Karpas-422 (cell line): ENCODE data around the gene EVA1B. TPM values are rescaled to one million over a fixed set of nuclear protein-coding genes. Genes with fewer than 3 reads are reported as not detected.

Source experiments
- DNase-seq: peaks from one replicate; pipeline ENCODE4 v3.0.0-alpha.2; 2015
- H2AFZ ChIP-seq: fragments of 200-600 bp; sonication (generic); 2 replicates; pipeline ENCODE4 v1.6.1; 2014; ENCODE audit warnings: antibody characterized with exemption, low read length, mixed read lengths
- H3K27ac ChIP-seq: fragments of 200-600 bp; sonication (generic); 2 replicates; pipeline ENCODE4 v1.5.1; 2014; ENCODE audit warnings: mild to moderate bottlenecking, low read length, moderate library complexity
- H3K27me3 ChIP-seq: fragments of 200-600 bp; sonication (generic); 2 replicates; pipeline ENCODE4 v1.6.1; 2014; ENCODE audit warnings: low read length, mixed read lengths
- H3K36me3 ChIP-seq: fragments of 200-600 bp; sonication (generic); 2 replicates; pipeline ENCODE4 v1.6.1; 2014; ENCODE audit warnings: low read length, mixed read lengths; ENCODE audit not compliant: insufficient read depth
- H3K4me1 ChIP-seq: fragments of 200-600 bp; sonication (generic); 2 replicates; pipeline ENCODE4 v1.6.1; 2014; ENCODE audit warnings: mild to moderate bottlenecking, low read length, mixed read lengths
- H3K4me2 ChIP-seq: fragments of 200-600 bp; sonication (generic); 2 replicates; pipeline ENCODE4 v1.6.1; 2014; ENCODE audit warnings: low read length, low read depth, mild to moderate bottlenecking; ENCODE audit not compliant: poor library complexity, severe bottlenecking
- H3K4me3 ChIP-seq: fragments of 200-600 bp; sonication (generic); 2 replicates; pipeline ENCODE4 v1.5.1; 2014; ENCODE audit warnings: mild to moderate bottlenecking, antibody characterized with exemption, low read length, mixed read lengths
- H3K79me2 ChIP-seq: fragments of 200-600 bp; sonication (generic); 2 replicates; pipeline ENCODE4 v1.6.1; 2014; ENCODE audit warnings: mild to moderate bottlenecking, low read length, mixed read lengths
- H3K9ac ChIP-seq: fragments of 200-600 bp; sonication (generic); 2 replicates; pipeline ENCODE4 v1.6.0; 2014; ENCODE audit warnings: low read length
- H3K9me2 ChIP-seq: fragments of 200-600 bp; sonication (generic), shearing (Covaris generic); replicated peaks from 2 replicates; pipeline ENCODE4 v1.6.0; 2014; ENCODE audit warnings: mild to moderate bottlenecking, low read length, moderate library complexity; ENCODE audit not compliant: insufficient read depth
- H3K9me3 ChIP-seq: fragments of 300-700, 200-600 bp; sonication (generic); 2 replicates; pipeline ENCODE4 v1.6.1; 2014; ENCODE audit warnings: low read length, mixed read lengths
- H4K20me1 ChIP-seq: fragments of 200-600 bp; sonication (generic); 2 replicates; pipeline ENCODE4 v1.6.1; 2014; ENCODE audit warnings: mild to moderate bottlenecking, antibody characterized with exemption, low read length, low read depth; ENCODE audit not compliant: insufficient read depth
- total RNA-seq: library from RNA; depleted of rRNA; stranded (reverse); fragments of >200 nt; shearing (Covaris generic); gene quantifications from 2 replicates; pipeline ENCODE4 v1.2.3, GENCODE V29; 2014; ENCODE audit warnings: low replicate concordance

The EVA1B gene
- total RNA-seq, 1 experiment from 2014 or later = 0.75 TPM

DNA sequence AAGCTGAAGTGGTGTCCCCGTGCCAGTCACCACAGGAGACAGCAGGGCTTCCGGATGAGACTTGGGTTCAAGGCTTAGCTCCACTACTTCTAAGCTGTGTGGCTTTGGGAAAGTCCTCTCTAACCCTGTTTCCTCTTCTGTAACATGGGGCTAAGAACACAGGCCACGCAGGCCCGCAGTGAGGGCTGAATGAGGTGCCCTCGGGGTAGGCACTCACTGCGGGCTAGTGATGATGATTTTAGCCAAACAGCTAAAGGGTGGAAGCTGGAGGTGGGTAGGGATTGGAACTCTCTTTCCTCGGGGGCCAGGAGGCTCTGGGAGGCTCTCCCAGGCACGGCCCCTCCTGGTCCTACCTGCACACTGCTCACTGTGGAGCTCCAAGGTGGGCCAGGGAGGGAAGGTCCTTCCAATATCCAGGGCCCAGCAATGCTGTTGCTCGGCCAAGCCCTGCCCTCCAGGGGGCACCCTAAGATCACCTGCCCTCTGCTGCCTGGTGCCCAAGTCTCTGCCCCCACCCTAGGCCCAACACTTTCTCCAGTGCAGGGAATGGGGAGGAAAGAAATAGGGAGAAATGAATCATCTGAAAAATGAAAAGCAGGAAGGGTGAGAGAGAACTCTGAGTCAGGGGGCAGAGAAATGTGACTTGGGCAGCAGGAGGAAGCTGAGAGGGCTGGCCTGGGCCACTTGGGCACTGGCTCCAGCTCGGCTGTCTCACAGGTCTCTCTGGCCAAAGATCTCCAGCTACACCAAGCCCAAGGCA lies 19.2 kb upstream of the EVA1B start:
- H2AFZ ChIP-seq = no peak overlapping the region
- H3K4me3 ChIP-seq = no peak overlapping the region
- H4K20me1 ChIP-seq = no peaks in the 10 kb centered on the region
- H3K4me1 ChIP-seq = no peaks in the 10 kb centered on the region
- H3K9ac ChIP-seq = no peak overlapping the region
- no peak overlapping the region for H3K4me2 ChIP-seq
- H3K27ac ChIP-seq = no peak overlapping the region
- peak; percentile 77 for DNase-seq
- no peaks in the 10 kb centered on the region for H3K27me3 ChIP-seq
- H3K36me3 ChIP-seq = peaks cover 4% of the 10 kb centered on the region; the same call in 1 of the 2 replicates
- H3K9me3 ChIP-seq = no peaks in the 10 kb centered on the region
- no peaks in the 10 kb centered on the region for H3K9me2 ChIP-seq
- no peaks in the 10 kb centered on the region for H3K79me2 ChIP-seq

DNA sequence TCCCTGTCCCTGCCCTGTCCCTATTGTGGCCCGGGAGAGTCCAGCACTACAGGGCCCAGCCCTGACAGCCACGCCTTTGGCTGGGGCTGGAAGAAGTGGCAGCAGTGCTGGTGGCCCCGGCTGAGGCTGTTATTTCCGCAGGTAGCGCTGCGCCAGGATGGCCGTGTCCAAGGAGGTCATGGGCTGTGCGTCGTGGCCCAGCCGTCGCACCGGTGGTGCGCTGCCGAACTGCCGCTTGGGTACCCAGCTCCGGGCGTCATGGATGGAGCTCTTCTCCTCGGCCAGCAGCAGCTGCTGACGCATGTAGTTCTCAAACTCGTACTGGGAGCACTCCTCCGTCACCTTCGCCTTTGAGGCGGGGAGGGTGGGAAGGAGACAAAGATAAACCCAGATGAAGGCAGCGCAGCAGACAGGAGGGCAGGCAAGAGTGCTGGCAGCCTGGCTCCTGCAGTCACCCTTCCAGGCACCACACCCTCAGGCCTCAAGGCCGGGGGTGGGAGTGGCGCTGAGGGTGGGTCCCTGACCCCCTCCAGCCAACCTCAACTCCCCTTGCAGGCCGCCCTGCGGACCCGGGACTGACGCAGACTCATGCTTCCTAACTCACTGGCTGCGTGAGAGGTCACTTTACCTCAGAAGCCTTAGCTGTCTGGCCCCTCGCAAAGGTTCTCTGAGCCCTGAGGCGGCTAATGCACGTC lies 18.3 kb upstream of the EVA1B start:
- Histone ChIP-seq H3K9me2 (no peaks in the 10 kb centered on the region), H2AFZ (no peak overlapping the region), H3K27me3 (no peaks in the 10 kb centered on the region), H3K4me1 (no peaks in the 10 kb centered on the region), H3K4me2 (no peak overlapping the region), H3K36me3 (no peaks in the 10 kb centered on the region), H3K27ac (no peak overlapping the region), H4K20me1 (no peaks in the 10 kb centered on the region), H3K9me3 (no peaks in the 10 kb centered on the region), H3K79me2 (no peaks in the 10 kb centered on the region), H3K4me3 (no peak overlapping the region), H3K9ac (no peak overlapping the region)
- no peak for DNase-seq

DNA sequence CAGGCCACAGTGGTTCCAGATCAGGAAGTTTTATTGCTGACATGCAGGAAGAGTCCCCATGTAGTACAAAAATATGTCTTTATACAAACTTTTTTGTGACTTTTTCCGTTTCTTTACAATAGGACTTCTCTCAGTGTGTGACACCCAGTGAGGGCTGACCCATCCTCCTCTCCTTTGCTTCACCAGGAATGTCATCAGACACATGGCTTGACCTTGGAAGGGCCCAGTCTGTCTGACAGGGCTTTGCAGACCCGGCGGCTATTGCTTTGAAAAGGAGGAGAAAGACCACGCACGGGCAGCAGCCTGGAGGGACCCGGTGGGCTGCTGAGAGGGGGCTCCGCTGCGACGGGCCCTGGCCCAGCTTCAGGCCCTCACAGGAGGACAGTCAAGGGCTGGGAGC lies 16.2 kb upstream of the EVA1B start:
- no peak overlapping the region for H2AFZ ChIP-seq
- no peaks in the 10 kb centered on the region for H4K20me1 ChIP-seq
- H3K79me2 ChIP-seq = no peaks in the 10 kb centered on the region
- H3K27ac ChIP-seq = no peak overlapping the region
- H3K36me3 ChIP-seq = no peaks in the 10 kb centered on the region
- no peak for DNase-seq
- H3K27me3 ChIP-seq = no peaks in the 10 kb centered on the region
- H3K4me1 ChIP-seq = no peaks in the 10 kb centered on the region
- H3K9me3 ChIP-seq = no peaks in the 10 kb centered on the region
- H3K4me2 ChIP-seq = no peak overlapping the region
- H3K4me3 ChIP-seq = no peak overlapping the region
- no peaks in the 10 kb centered on the region for H3K9me2 ChIP-seq
- no peak overlapping the region for H3K9ac ChIP-seq

DNA sequence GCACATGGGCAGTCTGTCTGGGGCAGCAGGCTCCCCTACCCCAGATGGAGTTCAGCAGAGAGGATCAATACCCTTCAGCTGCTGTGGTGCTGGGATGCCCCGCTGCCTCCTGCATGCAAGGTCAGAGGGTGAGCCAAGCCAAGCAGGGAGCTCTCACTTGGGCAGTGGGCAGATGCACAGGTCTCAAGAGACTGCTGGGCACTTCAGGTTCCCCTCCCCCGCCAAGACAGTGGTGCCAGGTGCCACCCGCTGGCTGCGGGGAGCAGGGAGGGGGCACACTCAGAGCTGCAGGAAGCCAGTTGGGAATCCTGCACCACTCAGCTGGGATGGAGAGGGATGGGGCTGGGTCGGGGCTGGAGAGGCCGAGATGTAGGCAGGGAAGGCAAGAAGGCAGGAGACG lies 15.8 kb upstream of the EVA1B start:
- Histone ChIP-seq H3K27ac (no peak overlapping the region), H3K36me3 (no peaks in the 10 kb centered on the region), H4K20me1 (no peaks in the 10 kb centered on the region), H3K4me2 (no peak overlapping the region), H3K4me3 (no peak overlapping the region), H3K9me3 (no peaks in the 10 kb centered on the region), H3K4me1 (no peaks in the 10 kb centered on the region), H3K9me2 (no peaks in the 10 kb centered on the region), H3K9ac (no peak overlapping the region), H3K27me3 (no peaks in the 10 kb centered on the region), H3K79me2 (no peaks in the 10 kb centered on the region), H2AFZ (no peak overlapping the region)
- DNase-seq = no peak

DNA sequence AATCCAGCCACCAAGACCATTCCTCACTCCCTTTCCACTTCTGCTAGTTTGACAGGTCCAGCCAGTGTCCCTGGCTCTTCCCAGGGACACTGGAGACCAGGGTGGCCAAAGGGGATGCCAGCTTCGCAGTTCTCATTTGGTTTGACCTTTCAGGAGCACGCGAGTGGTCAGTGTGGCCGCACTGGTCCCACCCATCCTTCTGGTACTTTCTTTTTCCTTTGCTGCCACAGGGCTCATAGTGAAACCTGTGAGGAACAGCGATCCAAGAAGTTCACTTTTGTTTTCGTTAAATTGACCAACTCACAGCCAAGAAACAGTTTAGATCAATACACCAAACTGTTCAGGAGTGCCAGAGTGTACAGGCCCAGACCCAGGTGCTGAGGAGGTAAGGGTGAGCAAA lies 14.4 kb upstream of the EVA1B start:
- Histone ChIP-seq H3K9me3 (no peaks in the 10 kb centered on the region), H3K27me3 (no peaks in the 10 kb centered on the region)

DNA sequence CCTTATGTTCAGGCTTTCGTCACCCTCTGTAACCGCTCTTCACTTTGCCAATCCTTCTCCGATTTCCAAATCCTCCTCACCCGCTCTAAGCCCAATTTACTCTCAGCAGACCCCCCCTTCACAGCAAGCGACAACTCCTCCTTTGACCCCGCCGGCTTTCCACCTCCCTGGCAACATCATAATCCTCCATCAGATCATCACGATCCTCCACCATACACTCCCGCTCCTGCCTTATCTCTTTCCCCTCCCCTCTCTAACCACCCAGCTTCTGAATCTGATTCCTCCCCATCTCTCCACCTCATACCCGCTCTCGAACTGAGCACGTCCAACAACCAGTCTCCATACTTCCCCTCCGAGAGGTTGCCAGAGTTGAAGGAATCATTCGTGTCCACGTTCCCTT lies 7.5 kb upstream of the EVA1B start:
- H3K4me3 ChIP-seq = no peak overlapping the region
- no peaks in the 10 kb centered on the region for H3K36me3 ChIP-seq
- no peak overlapping the region for H2AFZ ChIP-seq
- no peaks in the 10 kb centered on the region for H3K27me3 ChIP-seq
- DNase-seq = no peak
- H3K4me1 ChIP-seq = no peaks in the 10 kb centered on the region
- no peaks in the 10 kb centered on the region for H3K79me2 ChIP-seq
- H3K9me2 ChIP-seq = no peaks in the 10 kb centered on the region
- no peak overlapping the region for H3K4me2 ChIP-seq
- H3K27ac ChIP-seq = no peak overlapping the region
- H3K9ac ChIP-seq = no peak overlapping the region
- H3K9me3 ChIP-seq = no peaks in the 10 kb centered on the region
- H4K20me1 ChIP-seq = no peaks in the 10 kb centered on the region

More for the DNA sequence above, 14.4 kb upstream of the EVA1B start:
- H3K4me2 ChIP-seq = no peak overlapping the region
- DNase-seq = no peak
- no peak overlapping the region for H2AFZ ChIP-seq
- no peaks in the 10 kb centered on the region for H3K9me2 ChIP-seq
- H3K9ac ChIP-seq = no peak overlapping the region
- H3K4me3 ChIP-seq = no peak overlapping the region
- no peaks in the 10 kb centered on the region for H3K79me2 ChIP-seq
- no peak overlapping the region for H3K27ac ChIP-seq
- no peaks in the 10 kb centered on the region for H3K36me3 ChIP-seq
- no peaks in the 10 kb centered on the region for H4K20me1 ChIP-seq
- H3K4me1 ChIP-seq = no peaks in the 10 kb centered on the region

DNA sequence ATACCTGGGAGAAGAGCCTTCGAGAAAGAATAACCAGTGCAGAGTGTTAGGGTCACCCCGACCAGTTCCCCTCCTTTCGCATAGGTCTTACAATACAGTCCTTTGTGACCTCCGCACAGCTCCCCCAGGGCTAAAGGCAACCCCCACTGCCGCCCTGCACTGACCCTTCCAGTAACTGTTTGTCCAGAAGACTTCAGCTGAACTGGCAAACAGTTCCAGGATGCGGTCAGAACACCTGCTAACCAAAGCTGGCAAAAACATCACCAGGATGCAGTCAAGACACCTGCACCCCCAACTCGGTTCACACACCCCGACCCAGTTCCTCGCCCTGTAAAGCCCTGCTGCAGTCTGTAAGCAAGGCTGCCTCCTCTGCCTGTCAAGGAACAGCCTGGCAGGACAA lies 6.4 kb upstream of the EVA1B start:
- no peak overlapping the region for H3K27ac ChIP-seq
- H4K20me1 ChIP-seq = no peaks in the 10 kb centered on the region
- no peaks in the 10 kb centered on the region for H3K79me2 ChIP-seq
- no peaks in the 10 kb centered on the region for H3K36me3 ChIP-seq
- no peaks in the 10 kb centered on the region for H3K27me3 ChIP-seq
- H2AFZ ChIP-seq = no peak overlapping the region
- H3K9me3 ChIP-seq = no peaks in the 10 kb centered on the region
- H3K9me2 ChIP-seq = no peaks in the 10 kb centered on the region
- no peak overlapping the region for H3K9ac ChIP-seq
- H3K4me3 ChIP-seq = no peak overlapping the region
- no peak overlapping the region for H3K4me2 ChIP-seq
- DNase-seq = no peak
- no peaks in the 10 kb centered on the region for H3K4me1 ChIP-seq

DNA sequence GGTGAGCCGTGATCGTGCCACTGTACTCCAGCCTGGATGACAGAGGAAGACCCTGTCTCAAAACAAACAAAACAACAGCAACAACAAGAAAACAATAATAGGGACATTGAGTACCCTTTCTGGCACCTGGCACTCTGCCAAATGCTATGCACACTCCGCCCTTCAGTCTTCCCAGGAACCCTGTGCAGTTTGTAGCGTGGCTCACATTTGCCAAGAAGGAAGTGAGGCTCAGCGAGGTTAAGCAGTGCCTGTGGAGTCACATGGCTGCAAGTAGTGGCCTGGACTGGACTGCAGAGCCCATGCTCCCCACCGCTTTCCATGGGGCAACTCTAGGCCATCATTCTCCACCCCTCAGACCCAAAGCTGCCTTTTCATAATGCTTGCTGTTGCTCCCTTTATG lies 5.3 kb upstream of the EVA1B start:
- DNase-seq = no peak
- H4K20me1 ChIP-seq = no peaks in the 10 kb centered on the region
- no peak overlapping the region for H3K9ac ChIP-seq
- no peak overlapping the region for H2AFZ ChIP-seq
- no peak overlapping the region for H3K27ac ChIP-seq
- no peak overlapping the region for H3K4me2 ChIP-seq
- no peaks in the 10 kb centered on the region for H3K9me3 ChIP-seq
- no peaks in the 10 kb centered on the region for H3K36me3 ChIP-seq
- H3K4me3 ChIP-seq = no peak overlapping the region
- no peaks in the 10 kb centered on the region for H3K9me2 ChIP-seq
- H3K79me2 ChIP-seq = no peaks in the 10 kb centered on the region
- H3K4me1 ChIP-seq = no peaks in the 10 kb centered on the region; the same call in none of the 2 replicates
- no peaks in the 10 kb centered on the region for H3K27me3 ChIP-seq
